Measurements from ENCODE around the gene DPY19L3. TPM values are rescaled to one million over a fixed set of nuclear protein-coding genes. Genes with fewer than 3 reads are reported as not detected.

Gene DPY19L3
- total and polyA plus RNA-seq, 2 experiments from 2014 or later: 12.9 to 51.4 TPM

DNA sequence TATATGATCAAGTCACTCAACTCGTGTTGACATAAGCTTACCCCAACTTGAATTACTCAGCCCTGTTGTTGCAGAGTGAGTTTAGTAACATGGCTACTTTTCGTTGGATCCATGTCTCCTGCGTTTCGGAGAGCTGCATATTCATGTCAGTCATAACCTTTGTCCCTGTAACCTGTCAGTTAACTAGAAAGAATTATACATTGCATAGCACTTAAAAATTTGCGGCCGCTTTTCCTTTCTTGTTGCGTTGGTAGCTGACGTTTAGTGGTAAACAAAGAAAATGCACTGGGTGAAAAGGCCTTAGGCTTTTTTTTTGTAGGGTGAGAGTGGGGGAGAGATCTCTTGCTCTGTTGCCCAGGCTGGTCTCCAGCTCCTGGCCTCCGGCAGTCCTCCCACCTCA, 46.0 kb upstream of the DPY19L3 start:
- no peak for TF ChIP-seq EZH2phosphoT487 (IDR thresholded peaks at IDR 0.05; ENCODE audit: low read depth, severe bottlenecking, unreplicated experiment)
- TF ChIP-seq, protein P1, sequence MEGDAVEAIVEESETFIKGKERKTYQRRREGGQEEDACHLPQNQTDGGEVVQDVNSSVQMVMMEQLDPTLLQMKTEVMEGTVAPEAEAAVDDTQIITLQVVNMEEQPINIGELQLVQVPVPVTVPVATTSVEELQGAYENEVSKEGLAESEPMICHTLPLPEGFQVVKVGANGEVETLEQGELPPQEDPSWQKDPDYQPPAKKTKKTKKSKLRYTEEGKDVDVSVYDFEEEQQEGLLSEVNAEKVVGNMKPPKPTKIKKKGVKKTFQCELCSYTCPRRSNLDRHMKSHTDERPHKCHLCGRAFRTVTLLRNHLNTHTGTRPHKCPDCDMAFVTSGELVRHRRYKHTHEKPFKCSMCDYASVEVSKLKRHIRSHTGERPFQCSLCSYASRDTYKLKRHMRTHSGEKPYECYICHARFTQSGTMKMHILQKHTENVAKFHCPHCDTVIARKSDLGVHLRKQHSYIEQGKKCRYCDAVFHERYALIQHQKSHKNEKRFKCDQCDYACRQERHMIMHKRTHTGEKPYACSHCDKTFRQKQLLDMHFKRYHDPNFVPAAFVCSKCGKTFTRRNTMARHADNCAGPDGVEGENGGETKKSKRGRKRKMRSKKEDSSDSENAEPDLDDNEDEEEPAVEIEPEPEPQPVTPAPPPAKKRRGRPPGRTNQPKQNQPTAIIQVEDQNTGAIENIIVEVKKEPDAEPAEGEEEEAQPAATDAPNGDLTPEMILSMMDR (IDR thresholded peaks at IDR 0.05; ENCODE audit: poor library complexity): no peak
- no peak for TF ChIP-seq EZH2 (IDR thresholded peaks at IDR 0.05; ENCODE audit: borderline replicate concordance)
- no peaks in the 10 kb centered on the region for H3K27me3 ChIP-seq
- peaks cover 56% of the 10 kb centered on the region for H3K79me2 ChIP-seq
- H3K4me1 ChIP-seq (ENCODE audit: insufficient read depth): no peaks in the 10 kb centered on the region
- no peak overlapping the region for H2AFZ ChIP-seq
- H3K27ac ChIP-seq: no peak overlapping the region
- H4K20me1 ChIP-seq (ENCODE audit: insufficient read depth, poor library complexity, severe bottlenecking): no peaks in the 10 kb centered on the region
- no peak overlapping the region for H3K4me2 ChIP-seq
- H3K4me3 ChIP-seq: no peak overlapping the region
- DNase-seq (ENCODE audit: low spot score): no peak
- no peaks in the 10 kb centered on the region for H3K36me3 ChIP-seq (replicated peaks; ENCODE audit: insufficient read depth, low read depth)
- no peaks in the 10 kb centered on the region for H3K9me3 ChIP-seq (ENCODE audit: low read depth)
- WGBS (ENCODE audit: low lambda C conversion rate, missing lambda C conversion rate): 92% methylated on average over 9 of the region's 9 CpGs
- H3K9me2 ChIP-seq (replicated peaks; ENCODE audit: insufficient read depth): no peaks in the 10 kb centered on the region

DNA sequence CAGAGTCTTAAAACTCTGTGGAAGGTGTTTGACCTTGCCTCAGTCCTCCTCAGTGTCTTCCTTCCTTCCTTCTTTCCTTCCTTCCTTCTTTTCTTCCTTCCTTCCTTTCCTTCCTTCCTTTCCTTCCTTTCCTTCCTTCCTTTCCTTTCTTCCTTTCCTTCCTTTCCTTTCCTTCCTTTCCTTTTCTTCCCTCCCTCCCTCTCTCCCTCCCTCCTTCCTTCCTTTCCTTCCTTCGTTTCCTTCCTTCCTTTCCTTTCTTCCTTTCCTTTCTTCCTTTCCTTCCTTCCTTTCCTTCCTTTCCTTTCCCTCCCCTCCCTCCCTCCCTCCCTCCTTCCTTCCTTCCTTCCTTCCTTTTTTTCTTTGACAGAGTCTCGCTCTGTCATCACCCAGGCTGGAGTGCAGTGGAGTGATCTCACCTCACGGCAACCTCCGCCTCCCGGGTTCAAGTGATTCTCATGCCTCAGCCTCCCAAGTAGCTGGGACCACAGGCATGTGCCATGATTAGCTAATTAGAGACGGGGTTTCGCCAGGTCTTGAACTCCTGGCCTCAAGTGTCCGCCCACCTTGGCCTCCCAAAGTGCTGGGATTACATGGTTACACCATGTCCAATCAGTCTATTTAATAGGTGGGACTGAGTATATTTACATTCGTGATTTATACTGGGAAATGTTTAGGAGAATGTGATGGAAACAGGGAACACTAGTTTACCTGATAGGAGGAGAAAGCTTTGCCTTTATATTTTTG, 43.8 kb upstream of the DPY19L3 start:
- H3K4me1 ChIP-seq (ENCODE audit: insufficient read depth): no peaks in the 10 kb centered on the region
- no peak overlapping the region for H2AFZ ChIP-seq
- DNase-seq (ENCODE audit: low spot score): no peak
- no peaks in the 10 kb centered on the region for H3K9me3 ChIP-seq (ENCODE audit: low read depth)
- H4K20me1 ChIP-seq (ENCODE audit: insufficient read depth, poor library complexity, severe bottlenecking): peaks cover 5% of the 10 kb centered on the region
- peak overlapping the region; percentile 44 for H3K27ac ChIP-seq
- H3K36me3 ChIP-seq (replicated peaks; ENCODE audit: insufficient read depth, low read depth): no peaks in the 10 kb centered on the region
- TF ChIP-seq EZH2phosphoT487 (IDR thresholded peaks at IDR 0.05; ENCODE audit: low read depth, severe bottlenecking, unreplicated experiment): no peak
- TF ChIP-seq, protein P1 (IDR thresholded peaks at IDR 0.05; ENCODE audit: poor library complexity): no peak
- no peak for TF ChIP-seq EZH2 (IDR thresholded peaks at IDR 0.05; ENCODE audit: borderline replicate concordance)
- H3K27me3 ChIP-seq: no peaks in the 10 kb centered on the region
- 95% methylated on average over 8 of the region's 9 CpGs for WGBS (ENCODE audit: low lambda C conversion rate, missing lambda C conversion rate)
- no peak overlapping the region for H3K4me3 ChIP-seq
- H3K9me2 ChIP-seq (replicated peaks; ENCODE audit: insufficient read depth): no peaks in the 10 kb centered on the region
- H3K79me2 ChIP-seq: peaks cover 64% of the 10 kb centered on the region
- no peak overlapping the region for H3K4me2 ChIP-seq

DNA sequence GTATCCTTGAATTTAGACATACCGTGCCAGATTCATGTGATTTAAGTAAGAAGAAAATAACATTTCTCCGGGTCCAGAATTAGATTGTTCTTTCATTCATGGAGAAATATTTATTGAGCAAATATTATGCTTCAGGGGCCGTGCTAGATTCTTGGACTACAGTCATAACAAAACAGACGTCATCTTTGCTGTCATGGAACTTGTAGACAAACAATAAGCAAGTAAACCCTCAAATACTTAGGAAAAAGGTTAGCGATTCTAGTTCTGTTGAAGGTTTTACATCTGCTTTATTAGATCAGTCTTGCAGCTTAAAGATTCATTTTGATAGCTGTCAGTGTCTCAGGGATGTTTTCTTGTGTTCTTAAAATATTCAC, 43.3 kb upstream of the DPY19L3 start:
- Histone ChIP-seq H4K20me1 (ENCODE audit: insufficient read depth, poor library complexity, severe bottlenecking) (peaks cover 5% of the 10 kb centered on the region), H3K9me3 (ENCODE audit: low read depth) (no peaks in the 10 kb centered on the region), H3K79me2 (peaks cover 64% of the 10 kb centered on the region), H3K4me3 (no peak overlapping the region), H3K27ac (peak overlapping the region; percentile 44), H3K4me1 (ENCODE audit: insufficient read depth) (no peaks in the 10 kb centered on the region), H3K4me2 (no peak overlapping the region), H2AFZ (no peak overlapping the region), H3K36me3 (replicated peaks; ENCODE audit: insufficient read depth, low read depth) (no peaks in the 10 kb centered on the region), H3K27me3 (no peaks in the 10 kb centered on the region), H3K9me2 (replicated peaks; ENCODE audit: insufficient read depth) (no peaks in the 10 kb centered on the region)
- no peak for TF ChIP-seq EZH2phosphoT487 (IDR thresholded peaks at IDR 0.05; ENCODE audit: low read depth, severe bottlenecking, unreplicated experiment)
- TF ChIP-seq EZH2 (IDR thresholded peaks at IDR 0.05; ENCODE audit: borderline replicate concordance): no peak
- TF ChIP-seq, protein P1 (IDR thresholded peaks at IDR 0.05; ENCODE audit: poor library complexity): no peak
- no peak for DNase-seq (ENCODE audit: low spot score)
- 90% methylated on average over 5 of the region's 5 CpGs for WGBS (ENCODE audit: low lambda C conversion rate, missing lambda C conversion rate)
